Chondrocyte (in vitro differentiated cells): Measurements from ENCODE around the gene CYLD. TPM values are rescaled to one million over a fixed set of nuclear protein-coding genes. Genes with fewer than 3 reads are reported as not detected.

Experiments
- DNase-seq: peaks from one replicate; pipeline ENCODE4 v3.0.0; 2021; ENCODE audit warnings: mixed read lengths, low spot score
- H3K27ac Mint-ChIP-seq: one replicate; pipeline ENCODE4 v1.8.0; 2021; ENCODE audit warnings: mild to moderate bottlenecking, moderate library complexity, mixed read lengths; ENCODE audit not compliant: unreplicated experiment
- H3K27me3 Mint-ChIP-seq: 2 replicates; pipeline ENCODE4 v1.8.0; 2021; ENCODE audit warnings: low read depth, mixed read lengths
- H3K36me3 Mint-ChIP-seq: 2 replicates; pipeline ENCODE4 v1.8.0; 2021; ENCODE audit warnings: low read depth, mixed read lengths
- H3K4me1 Mint-ChIP-seq: 2 replicates; pipeline ENCODE4 v1.8.0; 2021; ENCODE audit warnings: low read depth, mild to moderate bottlenecking, mixed read lengths
- H3K4me3 Mint-ChIP-seq: one replicate; pipeline ENCODE4 v1.8.0; 2021; ENCODE audit warnings: mild to moderate bottlenecking, moderate library complexity, mixed read lengths; ENCODE audit not compliant: unreplicated experiment
- H3K9me3 Mint-ChIP-seq: 2 replicates; pipeline ENCODE4 v1.8.0; 2021; ENCODE audit warnings: low read depth, mixed read lengths
- CTCF ChIP-seq: fragments of 200-600 bp; sonication (generic); IDR thresholded peaks from 2 replicates; pipeline ENCODE4 v1.5.0; 2021; ENCODE audit warnings: antibody characterized with exemption, mild to moderate bottlenecking, moderate library complexity
- total RNA-seq: library from RNA; stranded (reverse); gene quantifications from 3 replicates; pipeline ENCODE4 v1.2.1, GENCODE V29; 2021

CYLD gene
- total RNA-seq, 1 donor from 2014 or later = 35.8 TPM

GRCh38 chr16:50733468-50733867 is 8.4 kb upstream of the CYLD start:
- DNase-seq = no peak
- no peak overlapping the region for H3K27ac Mint-ChIP-seq
- H3K27me3 Mint-ChIP-seq = peaks cover 19% of the 10 kb centered on the region
- H3K4me1 Mint-ChIP-seq = peaks cover 7% of the 10 kb centered on the region
- no peaks in the 10 kb centered on the region for H3K36me3 Mint-ChIP-seq
- TF ChIP-seq CTCF = no peak
- no peak overlapping the region for H3K4me3 Mint-ChIP-seq
- no peaks in the 10 kb centered on the region for H3K9me3 Mint-ChIP-seq

- no peak overlapping the region for H3K27ac Mint-ChIP-seq
- H3K4me1 Mint-ChIP-seq = peaks cover 9% of the 10 kb centered on the region
- no peak overlapping the region for H3K4me3 Mint-ChIP-seq
- no peak for TF ChIP-seq CTCF
- H3K9me3 Mint-ChIP-seq = no peaks in the 10 kb centered on the region
- H3K36me3 Mint-ChIP-seq = no peaks in the 10 kb centered on the region
- DNase-seq = no peak
- peaks cover 22% of the 10 kb centered on the region for H3K27me3 Mint-ChIP-seq
Measured at GRCh38 chr16:50735629-50736122, 6.2 kb upstream of the CYLD start.

GRCh38 chr16:50736448-50736847 is 5.4 kb upstream of the CYLD start:
- Mint-ChIP-seq H3K36me3 (no peaks in the 10 kb centered on the region), H3K4me1 (peaks cover 10% of the 10 kb centered on the region), H3K27ac (no peak overlapping the region), H3K27me3 (peaks cover 22% of the 10 kb centered on the region), H3K4me3 (no peak overlapping the region), H3K9me3 (no peaks in the 10 kb centered on the region)
- no peak for TF ChIP-seq CTCF
- no peak for DNase-seq

GRCh38 chr16:50737420-50737959 is 4.4 kb upstream of the CYLD start:
- TF ChIP-seq CTCF = no peak
- no peak for DNase-seq
- Mint-ChIP-seq H3K27me3 (peaks cover 22% of the 10 kb centered on the region), H3K4me1 (peaks cover 9% of the 10 kb centered on the region), H3K27ac (no peak overlapping the region), H3K36me3 (no peaks in the 10 kb centered on the region), H3K4me3 (no peak overlapping the region), H3K9me3 (no peaks in the 10 kb centered on the region)

- DNase-seq = no peak
- H3K4me1 Mint-ChIP-seq = peaks cover 22% of the 10 kb centered on the region
- no peak overlapping the region for H3K4me3 Mint-ChIP-seq
- H3K9me3 Mint-ChIP-seq = no peaks in the 10 kb centered on the region
- H3K27me3 Mint-ChIP-seq = peaks cover 22% of the 10 kb centered on the region
- H3K36me3 Mint-ChIP-seq = no peaks in the 10 kb centered on the region
- TF ChIP-seq CTCF = no peak
- H3K27ac Mint-ChIP-seq = no peak overlapping the region
Measured at GRCh38 chr16:50739031-50739430, 2.9 kb upstream of the CYLD start.
